Measurements from ENCODE around the gene RBPJL.

The RBPJL gene

DNA sequence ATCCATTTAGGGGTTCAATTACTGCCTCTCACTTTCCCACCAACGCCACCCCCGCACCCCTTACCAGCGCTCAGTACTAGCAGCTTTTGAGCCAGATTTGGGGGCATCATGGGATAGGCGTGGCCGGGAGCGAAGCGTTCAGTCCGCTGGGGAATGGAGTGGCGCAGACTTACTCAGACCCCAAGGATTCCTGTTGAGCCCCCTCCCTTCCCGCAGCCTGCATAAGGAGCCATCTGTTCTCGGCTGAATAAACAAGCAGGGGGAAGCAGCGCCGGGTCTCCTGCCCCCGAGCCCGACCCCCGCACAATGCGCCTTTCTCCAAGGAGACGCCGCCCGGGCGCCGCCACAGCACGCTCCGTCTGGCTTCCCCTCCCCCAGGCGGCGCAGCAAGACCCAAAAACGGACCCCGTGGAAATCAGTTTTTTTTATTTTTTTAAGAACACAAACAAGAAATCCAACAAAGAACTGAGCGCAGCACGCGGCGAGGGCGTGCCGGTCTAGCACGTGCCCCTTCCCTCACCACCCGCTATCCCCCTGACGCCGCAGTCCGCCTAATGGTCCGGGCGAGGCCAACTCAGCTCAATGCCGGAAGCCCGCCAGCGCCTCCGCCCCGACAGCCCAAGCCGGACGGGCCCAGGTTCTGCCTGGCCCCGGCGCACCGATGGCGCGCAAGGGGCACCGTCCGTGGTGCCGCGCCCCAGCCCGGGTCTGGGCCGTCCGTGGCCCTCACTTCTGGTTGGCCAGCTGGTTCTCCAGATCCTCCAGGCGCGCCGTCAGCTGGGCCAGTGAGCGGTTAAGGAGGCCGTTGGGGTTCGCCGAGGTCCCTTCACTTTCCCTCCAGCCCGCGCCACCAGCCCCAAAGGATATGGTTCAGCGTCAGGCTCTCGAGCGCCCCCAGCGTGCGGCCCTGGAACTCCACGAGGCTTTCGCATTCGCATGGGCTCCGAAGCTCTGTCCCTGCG, 13.3 kb upstream of the RBPJL start:
- DNase-seq (ENCODE audit: low read depth in 2 of 2): peak; percentile 65 to 80

GRCh38 chr20:45294003-45294368, 12.7 kb upstream of the RBPJL start:
- DNase-seq (ENCODE audit: low read depth in 2 of 2): no peak

GRCh38 chr20:45294659-45295058, 12.0 kb upstream of the RBPJL start:
- DNase-seq (ENCODE audit: low read depth in 2 of 2): no peak

- DNase-seq (ENCODE audit: low read depth in 2 of 2): no peak
Measured at GRCh38 chr20:45297786-45298497, 8.7 kb upstream of the RBPJL start.

- no peak for DNase-seq (ENCODE audit: low read depth in 2 of 2)
Measured at GRCh38 chr20:45299786-45300185, 6.9 kb upstream of the RBPJL start.

GRCh38 chr20:45300961-45301360, 5.7 kb upstream of the RBPJL start:
- peak in 1 of 2 donors; percentile 48 for DNase-seq (ENCODE audit: low read depth in 2 of 2)

GRCh38 chr20:45301824-45302271, 4.8 kb upstream of the RBPJL start:
- DNase-seq (ENCODE audit: low read depth in 2 of 2): no peak

DNA sequence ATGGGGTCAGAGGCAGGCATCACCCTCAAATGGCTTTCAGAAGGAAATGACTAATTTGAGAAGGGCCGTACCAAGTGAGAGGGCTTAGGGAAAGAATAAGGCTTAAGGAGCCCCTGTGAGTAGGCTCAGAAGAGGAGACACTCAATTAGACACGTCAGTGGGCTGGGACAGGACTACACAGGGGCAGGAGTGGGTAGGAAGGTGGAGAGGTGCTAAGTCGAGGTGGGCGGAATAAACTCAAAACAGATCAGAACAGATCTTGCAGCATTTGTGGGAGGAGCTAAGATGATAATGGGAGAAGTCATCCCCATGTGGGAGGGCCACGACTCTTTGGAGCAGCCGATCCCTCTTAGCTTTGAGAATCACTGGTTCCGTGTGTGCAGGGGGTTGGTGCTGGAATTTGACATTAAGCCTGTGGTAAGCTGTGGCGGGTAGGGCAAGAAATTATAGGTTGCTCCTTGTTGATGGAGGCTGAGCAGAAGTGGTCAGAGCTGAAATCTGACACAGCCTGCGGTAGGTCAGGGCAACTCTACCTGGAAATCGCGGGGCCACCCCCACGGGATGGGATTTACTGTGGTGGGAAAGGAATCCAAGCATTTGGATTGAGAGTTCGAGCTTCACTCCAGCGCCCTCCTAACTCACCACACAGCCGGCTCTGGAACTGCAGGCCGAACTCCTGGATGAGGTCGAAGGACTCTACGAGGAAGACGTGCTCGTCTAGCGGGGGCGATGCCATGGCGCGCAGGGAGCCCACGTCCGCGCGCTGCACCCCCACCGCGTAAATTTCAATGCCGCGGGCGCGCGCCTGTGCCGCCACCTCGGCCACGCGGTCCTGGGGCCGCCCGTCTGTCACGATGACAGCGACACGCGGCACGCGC, 2.8 kb upstream of the RBPJL start:
- DNase-seq (ENCODE audit: low read depth in 2 of 2): no peak

DNA sequence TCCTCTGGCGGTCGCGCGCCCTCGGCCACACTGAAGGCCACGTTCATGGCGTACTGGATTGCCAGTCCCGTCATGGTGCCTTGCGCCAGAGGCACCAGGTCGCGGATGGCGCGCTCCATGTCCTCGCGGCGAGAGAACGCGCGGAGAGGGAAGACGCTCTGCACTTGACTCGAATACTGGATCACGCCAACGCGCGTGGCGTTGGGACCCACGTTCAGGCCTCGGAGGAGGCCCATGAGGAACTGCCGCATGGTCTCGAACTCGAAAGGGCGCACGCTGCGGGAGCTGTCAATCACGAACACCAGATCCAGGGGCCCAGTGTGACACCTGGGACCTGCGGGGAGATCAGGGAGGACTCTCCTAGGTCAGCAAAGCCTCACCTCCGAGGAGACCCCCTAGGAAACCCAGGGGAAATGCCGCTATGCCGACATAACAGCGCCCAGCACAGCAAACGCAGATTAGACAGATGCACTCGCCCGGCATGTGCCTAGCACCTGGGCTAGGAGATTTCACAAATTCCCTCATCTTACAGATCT, 2.1 kb upstream of the RBPJL start:
- DNase-seq (ENCODE audit: low read depth in 2 of 2): no peak

DNA sequence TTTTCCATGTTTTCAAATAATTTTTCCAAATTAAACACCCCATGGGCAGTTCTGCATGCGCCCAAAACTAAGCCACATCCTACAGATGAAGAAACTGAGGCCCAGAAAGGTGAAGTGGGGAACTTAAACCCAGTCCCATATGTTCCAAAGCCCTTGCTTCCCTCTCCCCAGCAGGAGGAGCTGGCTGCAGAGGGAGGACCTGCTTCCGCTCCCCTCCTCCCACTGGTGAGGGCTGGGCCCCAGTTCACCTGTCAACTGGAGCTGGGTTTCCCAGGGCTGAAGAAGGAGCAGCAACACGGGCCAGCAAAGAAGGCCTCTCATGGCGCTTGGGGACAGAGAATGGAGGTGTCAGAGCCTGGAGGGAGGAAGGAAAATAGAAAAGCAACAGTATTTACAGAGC, 1.4 kb upstream of the RBPJL start:
- DNase-seq (ENCODE audit: low read depth in 2 of 2): no peak

DNA sequence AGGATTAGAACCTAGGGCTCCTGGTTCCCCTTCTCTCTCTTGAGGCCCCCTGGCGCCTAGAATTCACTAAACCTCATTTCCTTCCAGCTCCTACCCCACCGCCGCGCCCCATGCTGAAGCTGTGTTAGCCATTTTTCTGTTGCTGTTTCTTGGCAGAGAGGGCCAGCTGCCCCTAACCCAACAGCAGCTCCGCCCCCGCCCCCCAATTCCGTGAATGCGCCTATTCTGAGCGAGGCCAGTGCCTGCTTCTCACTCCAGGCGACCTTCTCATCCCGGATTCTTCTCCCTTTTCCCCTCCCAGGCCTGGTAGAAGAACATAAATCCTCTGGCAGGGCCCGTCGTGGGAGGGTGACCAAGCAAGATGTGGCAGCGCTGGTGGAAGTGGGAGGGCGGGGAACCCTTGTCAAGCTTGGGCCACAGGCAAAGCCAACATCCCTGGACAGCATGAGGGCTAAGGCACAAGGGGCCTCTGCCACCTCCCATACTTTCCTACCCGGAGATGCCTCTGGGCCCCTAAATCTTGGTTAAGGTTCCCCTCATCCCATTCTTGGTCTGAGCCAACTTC, 518 bp downstream of the RBPJL start:
- DNase-seq (ENCODE audit: low read depth in 2 of 2): no peak

DNA sequence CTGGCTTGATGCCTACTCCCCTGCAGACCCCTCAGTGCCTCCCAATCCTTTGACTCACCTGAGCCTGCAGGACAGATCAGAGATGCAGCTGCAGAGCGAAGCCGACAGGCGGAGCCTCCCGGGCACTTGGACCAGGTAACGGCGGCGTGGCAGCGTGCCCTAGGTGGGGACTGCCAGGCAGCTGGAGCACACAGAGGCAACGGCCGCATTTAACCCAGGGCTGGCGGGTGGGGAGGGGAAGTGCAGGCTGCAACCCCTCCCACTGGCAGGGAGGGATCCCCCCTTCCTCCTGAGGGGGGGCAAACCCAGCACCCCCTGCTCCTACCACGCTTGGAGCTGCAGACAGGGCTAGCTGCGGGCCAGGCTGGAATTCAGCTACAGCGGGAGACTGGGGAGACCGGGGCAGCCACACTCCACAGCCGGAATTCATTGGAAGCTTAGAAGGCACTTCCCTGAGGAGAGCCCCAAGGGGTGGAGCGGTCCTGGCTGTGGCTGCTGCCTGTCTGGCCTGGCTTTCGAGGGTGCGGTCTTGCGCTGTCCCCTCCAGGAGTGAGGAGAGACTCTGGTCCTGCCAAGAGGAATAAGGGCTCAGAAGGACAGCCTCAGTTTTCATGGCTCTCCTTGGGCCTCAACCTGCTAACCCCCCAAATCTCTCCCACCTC, 1.6 kb downstream of the RBPJL start, which contains the start of gene MATN4:
MATN4 (minus strand) TSS at position 183 of the 662 bp plus-strand sequence. CDS start 2,717 bp downstream, outside the sequence.
- DNase-seq (ENCODE audit: low read depth in 2 of 2): no peak

GRCh38 chr20:45309075-45309474, 2.4 kb downstream of the RBPJL start:
- DNase-seq (ENCODE audit: low read depth in 2 of 2): no peak

DNA sequence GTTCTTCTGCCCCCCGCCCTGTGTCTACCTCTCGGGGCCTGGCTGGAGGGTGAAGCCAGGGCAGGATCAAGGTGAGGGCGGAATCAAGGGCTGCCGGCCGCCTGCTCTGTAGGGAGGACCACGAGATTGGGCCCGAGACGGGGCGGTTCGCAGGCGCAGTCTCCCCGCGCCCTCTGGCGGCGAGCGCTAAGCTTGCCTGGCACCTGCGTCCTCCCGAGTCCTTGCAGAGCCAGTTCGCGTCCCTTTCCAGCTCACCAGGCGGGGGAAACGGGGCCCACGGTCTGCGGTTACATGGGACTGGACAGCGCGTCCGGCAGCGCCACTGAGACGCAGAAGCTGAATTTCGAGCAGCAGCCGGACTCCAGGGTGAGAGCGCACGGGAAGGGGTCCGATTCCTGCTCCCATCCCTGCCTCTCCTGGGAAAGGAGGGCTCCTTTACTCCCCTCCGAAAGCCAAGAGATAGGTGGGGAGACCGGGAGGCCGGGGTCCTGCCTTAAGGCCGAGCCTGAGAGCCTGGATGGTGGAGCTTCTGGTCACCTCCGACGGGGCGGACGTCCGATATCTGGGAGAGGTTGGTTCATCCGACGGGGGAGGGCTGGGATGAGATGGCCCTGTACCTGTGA, 5.1 kb downstream of the RBPJL start:
- peak; percentile 44 to 67 for DNase-seq (ENCODE audit: low read depth in 2 of 2)

DNA sequence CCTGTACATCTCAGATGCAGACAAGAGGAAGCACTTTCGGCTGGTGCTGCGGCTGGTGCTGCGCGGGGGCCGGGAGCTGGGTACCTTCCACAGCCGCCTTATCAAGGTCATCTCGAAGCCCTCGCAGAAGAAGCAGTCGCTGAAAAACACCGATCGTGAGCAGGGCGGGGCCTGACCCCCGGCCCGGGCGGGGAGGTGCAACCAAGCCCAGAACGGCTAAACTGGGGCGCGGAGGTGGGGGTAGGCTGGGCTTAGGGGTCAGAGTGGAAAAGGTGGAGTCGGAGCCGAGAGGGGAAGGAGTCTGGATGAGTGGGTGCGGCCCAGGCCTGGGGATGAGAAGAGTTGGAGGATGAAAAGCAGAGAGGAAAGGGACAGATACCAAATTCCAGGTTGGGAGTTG, 5.6 kb downstream of the RBPJL start:
- DNase-seq (ENCODE audit: low read depth in 2 of 2): no peak

- DNase-seq (ENCODE audit: low read depth in 2 of 2): no peak
Measured at GRCh38 chr20:45313065-45313695, 6.5 kb downstream of the RBPJL start.

DNA sequence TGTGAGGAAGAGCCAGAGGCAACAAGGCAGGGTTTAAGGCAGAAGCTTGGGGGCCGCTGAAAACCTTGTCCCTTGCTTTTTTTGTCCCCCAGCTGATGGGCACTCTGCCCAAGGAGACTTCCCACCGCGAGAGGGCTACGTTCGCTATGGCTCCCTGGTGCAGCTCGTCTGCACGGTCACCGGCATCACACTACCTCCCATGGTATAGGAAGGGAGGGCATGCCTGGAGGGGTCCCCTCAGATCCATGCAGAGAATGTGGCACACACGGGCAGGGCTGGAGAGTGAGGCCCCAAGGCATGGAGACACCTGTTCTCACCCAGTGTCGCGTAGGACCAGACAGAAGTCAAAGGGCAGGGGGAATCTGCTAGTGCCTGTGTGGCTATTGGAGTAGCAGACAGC, 7.3 kb downstream of the RBPJL start:
- no peak for DNase-seq (ENCODE audit: low read depth in 2 of 2)

GRCh38 chr20:45315672-45316071, 9.0 kb downstream of the RBPJL start:
- no peak for DNase-seq (ENCODE audit: low read depth in 2 of 2)

GRCh38 chr20:45316150-45317080, 9.8 kb downstream of the RBPJL start:
- DNase-seq (ENCODE audit: low read depth in 2 of 2): no peak

All from stimulated activated CD4-positive, alpha-beta T cell treated with anti-CD3 and anti-CD28 coated beads, Interleukin-15, amount 100 ng/mL, for 48 hours (primary cell).